ENCODE results near the gene GRID1.

The GRID1 gene

GRCh38 chr10:86333826-86334487 is 32.6 kb downstream of the GRID1 start:
- DNase-seq (ENCODE audit: low read depth in 2 of 2), result no peak
- H3K4me3 ChIP-seq (replicated peaks in 1 of 2; ENCODE audit: low read depth in 2 of 2, low read length in 2 of 2), result no peak overlapping the region
- no peak for TF ChIP-seq CTCF (IDR thresholded peaks at IDR 0.05; ENCODE audit: low read depth, low read length)

- TF ChIP-seq CTCF (IDR thresholded peaks at IDR 0.05; ENCODE audit: low read depth, low read length), result no peak
- no peak for DNase-seq (ENCODE audit: low read depth in 2 of 2)
- H3K4me3 ChIP-seq (replicated peaks in 1 of 2; ENCODE audit: low read depth in 2 of 2, low read length in 2 of 2), result no peak overlapping the region
These were observed 34.7 kb downstream of the GRID1 start for GRCh38 chr10:86331861-86332260.

GRCh38 chr10:86330778-86331763 is 35.5 kb downstream of the GRID1 start:
- no peak for DNase-seq (ENCODE audit: low read depth in 2 of 2)
- no peak overlapping the region for H3K4me3 ChIP-seq (replicated peaks in 1 of 2; ENCODE audit: low read depth in 2 of 2, low read length in 2 of 2)
- no peak for TF ChIP-seq CTCF (IDR thresholded peaks at IDR 0.05; ENCODE audit: low read depth, low read length)

- no peak for DNase-seq (ENCODE audit: low read depth in 2 of 2)
These were observed 36.5 kb downstream of the GRID1 start for GRCh38 chr10:86329896-86330680.

GRCh38 chr10:86329093-86329710 is 37.4 kb downstream of the GRID1 start:
- no peak overlapping the region for H3K4me3 ChIP-seq (replicated peaks in 1 of 2; ENCODE audit: low read depth in 2 of 2, low read length in 2 of 2)
- no peak for TF ChIP-seq CTCF (IDR thresholded peaks at IDR 0.05; ENCODE audit: low read depth, low read length)
- DNase-seq (ENCODE audit: low read depth in 2 of 2), result no peak

More at GRCh38 chr10:86329896-86330680, 36.5 kb downstream of the GRID1 start:
- TF ChIP-seq CTCF (IDR thresholded peaks at IDR 0.05; ENCODE audit: low read depth, low read length), result no peak
- H3K4me3 ChIP-seq (replicated peaks in 1 of 2; ENCODE audit: low read depth in 2 of 2, low read length in 2 of 2), result no peak overlapping the region
